H1 (cell line): ENCODE results near the gene FCHSD1. TPM values are rescaled to one million over a fixed set of nuclear protein-coding genes. Genes with fewer than 3 reads are reported as not detected.

Experiments used
- CTCF ChIA-PET: fragments of 300-600 bp; sonication (Branson Sonifier 250); formaldehyde crosslinking; loops from one replicate; lab custom pipeline; 2021; ENCODE audit not compliant: partially characterized antibody; lab: Charles Lee
- POLR2A ChIA-PET: fragments of 300-600 bp; sonication (Branson Sonifier 250); formaldehyde crosslinking; loops from one replicate; lab custom pipeline; 2021; ENCODE audit warnings: inconsistent platforms; ENCODE audit not compliant: partially characterized antibody; lab: Charles Lee
- DNase-seq, 2 experiments: peaks; one replicate each; pipeline versions ENCODE4 v3.0.0 to v3.0.0-alpha.2; 2010 to 2022; ENCODE audit warnings: low spot score in 2 of 2, low read depth in 1 of 2, mixed read lengths in 1 of 2
- FAIRE-seq: peaks from 2 replicates; lab custom pipeline; 2011; peaks lifted over from hg19 to GRCh38; lab: Jason Lieb, UNC
- H2AFZ ChIP-seq: 2 replicates; pipeline ENCODE4 v1.8.1; 2012; ENCODE audit warnings: low read length, inconsistent platforms
- H2AK5ac ChIP-seq: 2 replicates; pipeline ENCODE4 v1.6.1; 2013; ENCODE audit warnings: low read depth, low read length
- H2BK120ac ChIP-seq: replicated peaks from 2 replicates; pipeline ENCODE3; 2013; ENCODE audit warnings: low read depth, low read length, inconsistent platforms
- H2BK12ac ChIP-seq: 2 replicates; pipeline ENCODE4 v1.6.1; 2013; ENCODE audit warnings: low read depth, low read length
- H2BK15ac ChIP-seq: 2 replicates; pipeline ENCODE4 v1.6.1; 2013; ENCODE audit warnings: low read length
- H2BK20ac ChIP-seq: 2 replicates; pipeline ENCODE4 v1.6.1; 2013; ENCODE audit warnings: low read length
- H2BK5ac ChIP-seq: 2 replicates; pipeline ENCODE4 v1.6.1; 2013; ENCODE audit warnings: low read depth, low read length
- H3K14ac ChIP-seq: 2 replicates; pipeline ENCODE4 v1.6.1; 2013; ENCODE audit warnings: inconsistent platforms; ENCODE audit not compliant: insufficient read length
- H3K18ac ChIP-seq: 2 replicates; pipeline ENCODE4 v1.6.1; 2013; ENCODE audit warnings: low read length; ENCODE audit errors: extremely low read depth
- H3K23ac ChIP-seq: 2 replicates; pipeline ENCODE4 v1.6.1; 2013; ENCODE audit warnings: inconsistent platforms; ENCODE audit not compliant: insufficient read length
- H3K23me2 ChIP-seq: 2 replicates; pipeline ENCODE4 v1.6.1; 2013; ENCODE audit warnings: low read depth, low read length
- H3K27ac ChIP-seq: 2 replicates; pipeline ENCODE4 v1.6.1; 2011; ENCODE audit warnings: low read depth, low read length, inconsistent platforms
- H3K27me3 ChIP-seq, 4 experiments: replicated peaks in 1 of 4; 1 replicate in 1 of 4; 2 replicates in 3 of 4; pipeline versions ENCODE4 v1.6.1 to v1.8.1; 2011 to 2013; ENCODE audit warnings: low read length in 3 of 4, mild to moderate bottlenecking in 3 of 4, inconsistent platforms in 2 of 4, mixed read lengths in 2 of 4, moderate library complexity in 1 of 4; ENCODE audit not compliant: control insufficient read depth in 3 of 4, insufficient read depth in 3 of 4; ENCODE audit errors: extremely low read depth in 1 of 4
- H3K36me3 ChIP-seq, 4 experiments: 2 replicates each; pipeline versions ENCODE4 v1.6.1 to v1.8.1; 2011 to 2013; ENCODE audit warnings: mild to moderate bottlenecking in 4 of 4, low read length in 3 of 4, moderate library complexity in 2 of 4, control low read depth in 1 of 4, inconsistent platforms in 1 of 4; ENCODE audit not compliant: insufficient read depth in 4 of 4, control insufficient read depth in 2 of 4
- H3K4ac ChIP-seq: replicated peaks from 2 replicates; pipeline ENCODE3; 2013; ENCODE audit warnings: low read length, low read depth, mixed read lengths, inconsistent platforms; ENCODE audit not compliant: insufficient read length
- H3K4me1 ChIP-seq, 4 experiments: replicated peaks in 1 of 4; 1 replicate in 1 of 4; 2 replicates in 3 of 4; pipeline versions ENCODE4 v1.6.1 to v1.8.1; 2011 to 2013; ENCODE audit warnings: low read length in 3 of 4, inconsistent platforms in 2 of 4, mixed read lengths in 1 of 4; ENCODE audit not compliant: insufficient read depth in 4 of 4, control insufficient read depth in 3 of 4
- H3K4me2 ChIP-seq, 2 experiments: 2 replicates each; pipeline versions ENCODE4 v1.6.1 to v1.8.1; 2011 to 2013; ENCODE audit warnings: low read depth in 2 of 2, low read length in 2 of 2, control low read depth in 1 of 2, inconsistent platforms in 1 of 2, mild to moderate bottlenecking in 1 of 2; ENCODE audit not compliant: insufficient read depth in 1 of 2
- H3K4me3 ChIP-seq, 4 experiments: fragments of 200-600, 300-600 bp in 1 of 4; sonication (generic), shearing (Covaris generic), sonication (Bioruptor Twin) in 1 of 4; 2 replicates each; pipeline versions ENCODE4 v1.5.1 to v1.8.1; 2011 to 2016; ENCODE audit warnings: low read length in 4 of 4, low read depth in 3 of 4, control low read depth in 2 of 4, inconsistent platforms in 2 of 4, mild to moderate bottlenecking in 2 of 4, mixed read lengths in 1 of 4, moderate library complexity in 1 of 4; ENCODE audit not compliant: insufficient read depth in 2 of 4; ENCODE audit errors: extremely low read depth in 1 of 4
- H3K56ac ChIP-seq: replicated peaks from 2 replicates; pipeline ENCODE3; 2013; ENCODE audit warnings: low read depth, mild to moderate bottlenecking, mixed read lengths, low read length, inconsistent platforms; ENCODE audit not compliant: insufficient read length
- H3K79me1 ChIP-seq: 2 replicates; pipeline ENCODE4 v1.6.1; 2013; ENCODE audit warnings: low read depth, low read length, control low read depth
- H3K79me2 ChIP-seq, 2 experiments: 2 replicates each; pipeline versions ENCODE4 v1.6.1 to v1.8.1; 2012 to 2013; ENCODE audit warnings: low read length in 2 of 2, mild to moderate bottlenecking in 2 of 2, inconsistent platforms in 1 of 2; ENCODE audit not compliant: insufficient read depth in 2 of 2, control insufficient read depth in 1 of 2
- H3K9ac ChIP-seq, 4 experiments: replicated peaks in 1 of 4; 1 replicate in 1 of 4; 2 replicates in 3 of 4; pipeline versions ENCODE4 v1.6.1 to v1.8.1; 2011 to 2013; ENCODE audit warnings: low read depth in 3 of 4, low read length in 3 of 4, control low read depth in 2 of 4, mild to moderate bottlenecking in 2 of 4, moderate library complexity in 2 of 4, inconsistent platforms in 1 of 4; ENCODE audit errors: extremely low read depth in 1 of 4
- H3K9me3 ChIP-seq, 2 experiments: 2 replicates each; pipeline versions ENCODE4 v1.6.1 to v1.8.1; 2012 to 2013; ENCODE audit warnings: mild to moderate bottlenecking in 2 of 2, moderate library complexity in 2 of 2, control low read depth in 1 of 2, inconsistent platforms in 1 of 2, low read depth in 1 of 2, low read length in 1 of 2, mixed read lengths in 1 of 2; ENCODE audit not compliant: insufficient read depth in 2 of 2
- H4K20me1 ChIP-seq, 2 experiments: replicated peaks in 1 of 2; 2 replicates each; pipeline versions ENCODE3 to v1.8.1; 2011 to 2013; ENCODE audit warnings: inconsistent platforms in 2 of 2, low read length in 2 of 2, mild to moderate bottlenecking in 1 of 2; ENCODE audit not compliant: insufficient read depth in 2 of 2, control insufficient read depth in 1 of 2
- H4K5ac ChIP-seq: 2 replicates; pipeline ENCODE4 v1.6.1; 2013; ENCODE audit warnings: low read length, low read depth, mixed read lengths, inconsistent platforms; ENCODE audit not compliant: insufficient read length
- H4K8ac ChIP-seq: 2 replicates; pipeline ENCODE4 v1.8.0; 2013; ENCODE audit warnings: mild to moderate bottlenecking, moderate library complexity, low read length, inconsistent platforms; ENCODE audit not compliant: insufficient read depth; ENCODE audit errors: extremely low read depth
- H4K91ac ChIP-seq: replicated peaks from 2 replicates; pipeline ENCODE3; 2013; ENCODE audit warnings: low read length, mixed read lengths, inconsistent platforms; ENCODE audit not compliant: insufficient read length
- BRCA1 ChIP-seq: IDR thresholded peaks from 2 replicates; pipeline ENCODE4 v1.6.1; 2012; ENCODE audit warnings: low read depth, low read length, improper control_type of control experiment
- GABPA ChIP-seq: IDR thresholded peaks from 2 replicates; pipeline ENCODE4 v1.6.1; 2011; ENCODE audit warnings: mild to moderate bottlenecking, low read length, moderate library complexity, borderline replicate concordance; ENCODE audit not compliant: insufficient read depth
- RBBP5 ChIP-seq: IDR thresholded peaks from 2 replicates; pipeline ENCODE4 v1.7.1; 2012; ENCODE audit warnings: low read depth, mild to moderate bottlenecking, inconsistent platforms, low read length, moderate library complexity, borderline replicate concordance
- SP1 ChIP-seq: IDR thresholded peaks from 2 replicates; pipeline ENCODE4 v1.6.1; 2011; ENCODE audit warnings: low read depth, low read length
- WGBS, 2 experiments: shearing (Covaris generic) in 1 of 2; methylation state at CpG; one replicate each; pipeline versions ENCODE4 v1.1.6 to v1.1.7; 2013 to 2015; ENCODE audit warnings: low lambda C conversion rate in 2 of 2, mixed read lengths in 2 of 2, inconsistent platforms in 1 of 2, low coverage in 1 of 2, missing lambda C conversion rate in 1 of 2; ENCODE audit not compliant: insufficient replicate concordance in 2 of 2, insufficient coverage in 1 of 2, insufficient read length in 1 of 2; ENCODE audit errors: extremely low coverage in 1 of 2, missing lambda C conversion rate in 1 of 2; 5-methylcytosine and 5-hydroxymethylcytosine counted together
- polyA plus RNA-seq, 7 experiments: library from polyadenylated mRNA; depleted of rRNA in 3 of 7; stranded (reverse) in 5 of 7; unstranded in 2 of 7; fragments of >200 nt in 5 of 7; fragments of 200-250 nt in 2 of 7; gene quantifications; 1 replicate in 5 of 7; 2 replicates in 1 of 7; 4 replicates in 1 of 7; pipeline versions ENCODE4 v1.2.1 to v1.2.3, GENCODE V29; 2011 to 2013; ENCODE audit warnings: missing spikeins in 2 of 7, mixed read lengths in 2 of 7
- total RNA-seq: library from RNA; stranded (reverse); fragmentation: NEBNext Ultra II Directional; extraction: Animal tissue kit (Norgen Biotek cat#: 25700); gene quantifications from 2 replicates; pipeline ENCODE4 v1.2.1, GENCODE V29; 2021

FCHSD1 gene
- total and polyA plus RNA-seq, 2 of the 8 experiments (the other 6 are each of a cell fraction or from before 2014, with no cell fraction given), result 22.0 to 30.1 TPM

GRCh38 chr5:141632650-141633049 is 18.6 kb downstream of the FCHSD1 start:
- POLR2A ChIA-PET, result interaction anchor here (0.6 to 1.9 kb wide), 7 partner anchors 9 to 53 kb away, joined by 3 to 7 read pairs (median 4); partner anchors contain the start of gene DIAPH1
- Histone ChIP-seq H2AFZ (no peak overlapping the region), H3K23me2 (peaks cover 11% of the 10 kb centered on the region), H4K5ac (no peak overlapping the region), H3K79me1 (peaks cover 12% of the 10 kb centered on the region), H3K4me1 (peaks cover 0 to 5% (median 3%) of the 10 kb centered on the region in 4 experiments; a peak in 4 of 7 replicates), H3K27me3 (no peaks in the 10 kb centered on the region), H3K4ac (no peak overlapping the region), H2BK5ac (no peak overlapping the region), H2BK120ac (no peak overlapping the region), H3K9ac (no peak overlapping the region), H3K79me2 (peaks cover 10 to 48% of the 10 kb centered on the region in 2 experiments), H4K8ac (no peak overlapping the region), H3K14ac (no peak overlapping the region), H3K4me2 (no peak overlapping the region), H3K18ac (no peak overlapping the region), H2AK5ac (no peak overlapping the region), H2BK20ac (no peak overlapping the region), H3K56ac (no peak overlapping the region), H3K36me3 (peaks cover 16 to 36% (median 19%) of the 10 kb centered on the region in 4 experiments; a peak in 7 of 8 replicates), H3K23ac (no peak overlapping the region), H4K20me1 (peaks cover 4 to 8% of the 10 kb centered on the region in 2 experiments), H3K27ac (no peak overlapping the region), H3K9me3 (no peaks in the 10 kb centered on the region), H4K91ac (no peak overlapping the region), H2BK15ac (no peak overlapping the region), H3K4me3 (no peak overlapping the region), H2BK12ac (no peak overlapping the region)
- DNase-seq, result no peak
- TF ChIP-seq SP1 (no peak), RBBP5 (no peak), BRCA1 (no peak), GABPA (no peak)
- 92% methylated on average over 2 of the region's 2 CpGs; no CpG with 5 or more reads in 1 of the 2 experiments for WGBS, 2 experiments
- CTCF ChIA-PET, result interaction anchor here (1.1 to 10.3 kb wide), 8 partner anchors 8 to 247 kb away, joined by 3 to 117 read pairs (median 4); partner anchors contain the start of gene DIAPH1
- no peak for FAIRE-seq
